ENCODE data around the gene DEFB131A.
"Not testable (repeated sequence)": the region's sequence is repeated elsewhere in the genome, so short reads cannot be mapped to it uniquely, and the experiment has no call there.

DNA sequence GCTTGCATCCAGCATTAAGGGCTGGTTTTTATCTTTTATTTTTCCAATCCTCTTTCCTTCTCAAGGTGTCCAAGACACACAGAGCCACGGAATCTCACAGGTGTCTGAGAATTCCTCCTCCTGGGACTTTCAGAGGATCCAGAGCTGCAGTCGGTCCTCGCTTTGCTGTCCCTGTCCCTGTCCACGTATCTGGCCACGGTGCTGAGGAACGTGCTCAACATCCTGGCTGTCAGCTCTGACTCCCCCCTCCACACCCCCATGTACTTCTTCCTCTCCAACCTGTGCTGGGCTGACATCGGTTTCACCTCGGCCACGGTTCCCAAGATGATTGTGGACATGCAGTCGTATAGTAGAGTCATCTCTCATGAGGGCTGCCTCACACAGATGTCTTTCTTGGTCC lies 39.5 kb downstream of the DEFB131A start:
- TF ChIP-seq, protein P1, sequence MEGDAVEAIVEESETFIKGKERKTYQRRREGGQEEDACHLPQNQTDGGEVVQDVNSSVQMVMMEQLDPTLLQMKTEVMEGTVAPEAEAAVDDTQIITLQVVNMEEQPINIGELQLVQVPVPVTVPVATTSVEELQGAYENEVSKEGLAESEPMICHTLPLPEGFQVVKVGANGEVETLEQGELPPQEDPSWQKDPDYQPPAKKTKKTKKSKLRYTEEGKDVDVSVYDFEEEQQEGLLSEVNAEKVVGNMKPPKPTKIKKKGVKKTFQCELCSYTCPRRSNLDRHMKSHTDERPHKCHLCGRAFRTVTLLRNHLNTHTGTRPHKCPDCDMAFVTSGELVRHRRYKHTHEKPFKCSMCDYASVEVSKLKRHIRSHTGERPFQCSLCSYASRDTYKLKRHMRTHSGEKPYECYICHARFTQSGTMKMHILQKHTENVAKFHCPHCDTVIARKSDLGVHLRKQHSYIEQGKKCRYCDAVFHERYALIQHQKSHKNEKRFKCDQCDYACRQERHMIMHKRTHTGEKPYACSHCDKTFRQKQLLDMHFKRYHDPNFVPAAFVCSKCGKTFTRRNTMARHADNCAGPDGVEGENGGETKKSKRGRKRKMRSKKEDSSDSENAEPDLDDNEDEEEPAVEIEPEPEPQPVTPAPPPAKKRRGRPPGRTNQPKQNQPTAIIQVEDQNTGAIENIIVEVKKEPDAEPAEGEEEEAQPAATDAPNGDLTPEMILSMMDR (IDR thresholded peaks at IDR 0.05), result not testable (repeated sequence)
- TF ChIP-seq POLR2A (IDR thresholded peaks at IDR 0.05), result not testable (repeated sequence)
